IMR-90 (cell line): Measurements from ENCODE around the gene PROZ.
"Not testable (repeated sequence)": the region's sequence is repeated elsewhere in the genome, so short reads cannot be mapped to it uniquely, and the experiment has no call there.

Experiments used
- BHLHE40 ChIP-seq: fragments of 150-350 bp; IDR thresholded peaks from 2 replicates; pipeline ENCODE4 v1.6.1; 2016; ENCODE audit warnings: mild to moderate bottlenecking, low read depth, low read length
- CEBPB ChIP-seq: IDR thresholded peaks from 2 replicates; pipeline ENCODE4 v1.6.1; 2012; ENCODE audit warnings: low read depth, low read length, improper control_type of control experiment
- CHD1 ChIP-seq: IDR thresholded peaks from 2 replicates; pipeline ENCODE4 v1.6.1; 2012; ENCODE audit warnings: low read depth, low read length, improper control_type of control experiment
- CTCF ChIP-seq: conservative IDR thresholded peaks from 2 replicates; pipeline ENCODE4 v1.5.1; 2012; ENCODE audit warnings: mild to moderate bottlenecking, low read depth, low read length, improper control_type of control experiment
- ELK1 ChIP-seq: fragments of 150-350 bp; IDR thresholded peaks from 2 replicates; pipeline ENCODE4 v1.6.1; 2016; ENCODE audit warnings: low read depth, mild to moderate bottlenecking, low read length, moderate library complexity, borderline replicate concordance
- MAFK ChIP-seq: IDR thresholded peaks from 2 replicates; pipeline ENCODE4 v1.6.1; 2012; ENCODE audit warnings: low read depth, low read length, improper control_type of control experiment
- POLR2A ChIP-seq: IDR thresholded peaks from 2 replicates; pipeline ENCODE4 v1.6.1; 2012; ENCODE audit warnings: mild to moderate bottlenecking, low read depth, low read length
- RCOR1 ChIP-seq: IDR thresholded peaks from 2 replicates; pipeline ENCODE4 v1.6.1; 2012; ENCODE audit warnings: mild to moderate bottlenecking, low read length, improper control_type of control experiment; ENCODE audit not compliant: insufficient replicate concordance
- RFX5 ChIP-seq: IDR thresholded peaks from 2 replicates; pipeline ENCODE4 v1.8.0; 2012; ENCODE audit warnings: low read depth, mild to moderate bottlenecking, low read length, moderate library complexity
- SMC3 ChIP-seq: fragments of 150-350 bp; IDR thresholded peaks from 2 replicates; pipeline ENCODE4 v1.6.1; 2016; ENCODE audit warnings: low read depth, mild to moderate bottlenecking, antibody characterized with exemption, low read length, moderate library complexity
- USF2 ChIP-seq: fragments of 150-350 bp; IDR thresholded peaks from 2 replicates; pipeline ENCODE4 v1.6.1; 2017; ENCODE audit warnings: mild to moderate bottlenecking, antibody characterized with exemption, low read length, low read depth

- not testable (repeated sequence) for TF ChIP-seq POLR2A, CTCF, SMC3, CEBPB, RFX5, USF2, MAFK, BHLHE40, RCOR1, CHD1, ELK1
These were observed 46.0 kb upstream of the PROZ start for GRCh38 chr13:113112475-113112874.
